GM23248 (cell line): ENCODE data around the gene WWOX.

Experiments
- EZH2 ChIP-seq: fragments of 200-600 bp; sonication (generic); IDR thresholded peaks from 2 replicates; pipeline ENCODE4 v1.6.1; 2018; ENCODE audit warnings: antibody characterized with exemption, mild to moderate bottlenecking; ENCODE audit not compliant: insufficient read depth, poor library complexity, severe bottlenecking
- EZH2phosphoT487 ChIP-seq: fragments of 200-600 bp; sonication (generic); IDR thresholded peaks from 2 replicates; pipeline ENCODE4 v1.6.1; 2018; ENCODE audit warnings: antibody characterized with exemption, moderate library complexity, mild to moderate bottlenecking, low read depth; ENCODE audit not compliant: insufficient read depth

- TF ChIP-seq EZH2phosphoT487 (no peak), EZH2 (no peak)
Measured at GRCh38 chr16:78433116-78433515, 333.7 kb downstream of the WWOX start.
